K562 (cell line): ENCODE results near the gene CTNNBL1. TPM values are rescaled to one million over a fixed set of nuclear protein-coding genes. Genes with fewer than 3 reads are reported as not detected.

Experiments
- ATAC-seq: fragments of 200-7000 bp; cut with Tn5 transposase; 3 replicates; pipeline ENCODE4 v1.9.1; 2020; ENCODE audit warnings: moderate library complexity
- BruUV-seq: library from RNA; stranded (reverse); fragments of 400-500 nt; replicated peaks from 2 replicates; lab custom pipeline; 2021; lab: Mats Ljungman, UMichigan
- CTCF ChIA-PET: fragments of 300-600 bp; formaldehyde crosslinking; extraction: SDS; loops from one replicate; lab custom pipeline; 2021; ENCODE audit warnings: low intra/inter-chr PET ratio; lab: Yijun Ruan, JAX
- POLR2A ChIA-PET: fragments of 300-600, 350-650 bp; sonication (Branson Sonifier 250); formaldehyde crosslinking; extraction: SDS; loops from one replicate; lab custom pipeline; 2021; ENCODE audit warnings: antibody characterized with exemption, inconsistent platforms; lab: Yijun Ruan, JAX
- DNase-seq, 4 experiments: peaks; one replicate each; pipeline versions ENCODE4 v3.0.0 to v3.0.0-alpha.2; 2011 to 2018; ENCODE audit warnings: low spot score in 3 of 4, mixed read lengths in 3 of 4; ENCODE audit errors: extremely low read depth in 1 of 4
- FAIRE-seq: peaks from 2 replicates; lab custom pipeline; 2011; peaks lifted over from hg19 to GRCh38; lab: Jason Lieb, UNC
- H2AFZ ChIP-seq: 2 replicates; pipeline ENCODE4 v1.6.0; 2011; ENCODE audit warnings: low read depth, low read length, control low read depth, inconsistent platforms
- H3K27ac ChIP-seq: fragments of 200-600 bp; 3 replicates; pipeline ENCODE4 v1.8.0; 2011; ENCODE audit warnings: low read depth, mild to moderate bottlenecking, control low read depth, inconsistent platforms, low read length, moderate library complexity, mixed read lengths; ENCODE audit errors: extremely low read depth
- H3K27me3 ChIP-seq, 2 experiments: fragments of 300-600 bp in 1 of 2; 2 replicates in 1 of 2; 3 replicates in 1 of 2; pipeline versions ENCODE4 v1.6.0 to v1.8.0; 2011; ENCODE audit warnings: inconsistent platforms in 2 of 2, low read length in 2 of 2, mild to moderate bottlenecking in 1 of 2, mixed read lengths in 1 of 2, moderate library complexity in 1 of 2; ENCODE audit not compliant: control insufficient read depth in 2 of 2, insufficient read depth in 2 of 2
- H3K36me3 ChIP-seq: fragments of 300-600 bp; 3 replicates; pipeline ENCODE4 v1.8.0; 2011; ENCODE audit warnings: mild to moderate bottlenecking, low read length, inconsistent platforms; ENCODE audit not compliant: control insufficient read depth, insufficient read depth
- H3K4me1 ChIP-seq, 2 experiments: fragments of 200-600 bp in 1 of 2; replicated peaks in 1 of 2; 2 replicates in 1 of 2; 3 replicates in 1 of 2; pipeline versions ENCODE4 v1.5.1 to v1.8.0; 2011; ENCODE audit warnings: inconsistent platforms in 2 of 2, low read length in 2 of 2, mild to moderate bottlenecking in 1 of 2, mixed read lengths in 1 of 2, moderate library complexity in 1 of 2; ENCODE audit not compliant: control insufficient read depth in 2 of 2, insufficient read depth in 2 of 2
- H3K4me2 ChIP-seq: 2 replicates; pipeline ENCODE4 v1.6.1; 2011; ENCODE audit warnings: low read length, control low read depth, inconsistent platforms, mixed read lengths; ENCODE audit not compliant: insufficient read depth
- H3K4me3 ChIP-seq: fragments of 200-600 bp; sonication (generic), shearing (Covaris generic); 2 replicates; pipeline ENCODE4 v1.5.1; 2016; ENCODE audit warnings: control low read depth, inconsistent platforms
- H3K79me2 ChIP-seq: fragments of 200-600 bp; 3 replicates; pipeline ENCODE4 v1.8.0; 2011; ENCODE audit warnings: low read length, inconsistent platforms; ENCODE audit not compliant: control insufficient read depth, insufficient read depth
- H3K9ac ChIP-seq, 2 experiments: 2 replicates each; pipeline versions ENCODE4 v1.6.0 to v1.6.1; 2011; ENCODE audit warnings: low read depth in 2 of 2, low read length in 2 of 2, control low read depth in 1 of 2, inconsistent platforms in 1 of 2, mild to moderate bottlenecking in 1 of 2, mixed read lengths in 1 of 2; ENCODE audit not compliant: insufficient read depth in 1 of 2
- H3K9me1 ChIP-seq: one replicate; pipeline ENCODE4 v1.6.0; 2011; ENCODE audit warnings: inconsistent platforms, mild to moderate bottlenecking, low read length, moderate library complexity; ENCODE audit not compliant: control insufficient read depth, insufficient read depth
- H3K9me3 ChIP-seq: replicated peaks from 2 replicates; pipeline ENCODE4 v1.5.1; 2011; ENCODE audit warnings: low read depth, low read length, inconsistent platforms; ENCODE audit not compliant: control insufficient read depth, insufficient read depth
- H4K20me1 ChIP-seq: replicated peaks from 2 replicates; pipeline ENCODE4 v1.6.1; 2011; ENCODE audit warnings: low read length, inconsistent platforms, mixed read lengths; ENCODE audit not compliant: control insufficient read depth, insufficient read depth
- CBX3 ChIP-seq, 2 experiments: IDR thresholded peaks; 1 replicate in 1 of 2; 2 replicates in 1 of 2; pipeline ENCODE4 v1.6.1; 2012; ENCODE audit warnings: inconsistent platforms in 2 of 2, low read length in 2 of 2, borderline replicate concordance in 1 of 2, control low read depth in 1 of 2
- GATAD2A ChIP-seq: fragments of 450-650 bp; IDR thresholded peaks from 2 replicates; pipeline ENCODE4 v1.6.1; 2017
- HMG20A ChIP-seq: fragments of 450-650 bp; formaldehyde crosslinking; conservative IDR thresholded peaks from 2 replicates; pipeline ENCODE4 v1.4.0; 2020; ENCODE audit warnings: mild to moderate bottlenecking, mixed read lengths
- KLF6 ChIP-seq: fragments of 250-450 bp; sonication (Bioruptor Pico); IDR thresholded peaks from 2 replicates; pipeline ENCODE4 v1.4.0; 2020; ENCODE audit warnings: mild to moderate bottlenecking, moderate library complexity, borderline replicate concordance
- LARP7 ChIP-seq: fragments of 450-650 bp; IDR thresholded peaks from 2 replicates; pipeline ENCODE4 v1.6.1; 2016
- U2AF1 ChIP-seq: fragments of 200-400 bp; formaldehyde crosslinking; optimal IDR thresholded peaks from 2 replicates; pipeline ENCODE3; 2017; ENCODE audit warnings: mild to moderate bottlenecking, low read depth, low read length, moderate library complexity
- WGBS: fragments of 100-300 bp; shearing (Covaris generic); methylation state at CpG from one replicate; pipeline ENCODE4 v1.1.6; 2016; ENCODE audit warnings: low coverage, mixed read lengths; ENCODE audit not compliant: insufficient coverage; ENCODE audit errors: missing lambda C conversion rate; 5-methylcytosine and 5-hydroxymethylcytosine counted together
- in situ Hi-C: fragments of 300-500 bp; cut with MboI; formaldehyde crosslinking; loops from 4 replicates; pipeline ENCODE4 v1.15.0; 2018; ENCODE audit warnings: inconsistent platforms, mixed read lengths
- intact Hi-C: fragments of 100-400 bp; cut with micrococcal nuclease; formaldehyde crosslinking; loops from 2 replicates; pipeline ENCODE4 v1.14.2; 2022
- polyA plus RNA-seq, 8 experiments: library from polyadenylated mRNA; depleted of rRNA in 4 of 8; stranded (reverse) in 5 of 8; unstranded in 3 of 8; fragments of >200 nt; fragmentation: Nextera tagmentation in 2 of 8; fragmentation: Illumina TruSeq in 1 of 8; extraction: Ambion mirVana in 2 of 8; extraction: Trizol in 1 of 8; gene quantifications; 2 replicates each; pipeline versions ENCODE4 v1.2.1 to v1.2.3, GENCODE V29; 2011 to 2014; ENCODE audit warnings: inconsistent platforms in 1 of 8, missing spikeins in 1 of 8
- total RNA-seq, 7 experiments: library from RNA; depleted of rRNA in 6 of 7; stranded (reverse); fragments of >200 nt in 6 of 7; fragmentation: Illumina TruSeq in 2 of 7; extraction: Trizol in 2 of 7; gene quantifications; 2 replicates each; pipeline versions ENCODE4 v1.2.1 to v1.2.3, GENCODE V29; 2011 to 2021; ENCODE audit warnings: low replicate concordance in 1 of 7
- TF ChIP-seq, protein P1 (sequence below): sonication (generic); formaldehyde crosslinking; IDR thresholded peaks from 2 replicates; pipeline ENCODE4 v1.8.0; 2023; ENCODE audit warnings: mild to moderate bottlenecking, missing genetic modification reagents
- TF ChIP-seq, protein P2 (sequence below): fragments of 250-450 bp; sonication (Bioruptor Pico); IDR thresholded peaks from 2 replicates; pipeline ENCODE4 v1.9.0; 2021; ENCODE audit warnings: mild to moderate bottlenecking, inconsistent platforms

Gene CTNNBL1
- total and polyA plus RNA-seq, 9 of the 15 experiments (the other 6 are each of a cell fraction or from before 2014, with no cell fraction given): 32.4 to 85.6 (median 43.6) TPM

DNA sequence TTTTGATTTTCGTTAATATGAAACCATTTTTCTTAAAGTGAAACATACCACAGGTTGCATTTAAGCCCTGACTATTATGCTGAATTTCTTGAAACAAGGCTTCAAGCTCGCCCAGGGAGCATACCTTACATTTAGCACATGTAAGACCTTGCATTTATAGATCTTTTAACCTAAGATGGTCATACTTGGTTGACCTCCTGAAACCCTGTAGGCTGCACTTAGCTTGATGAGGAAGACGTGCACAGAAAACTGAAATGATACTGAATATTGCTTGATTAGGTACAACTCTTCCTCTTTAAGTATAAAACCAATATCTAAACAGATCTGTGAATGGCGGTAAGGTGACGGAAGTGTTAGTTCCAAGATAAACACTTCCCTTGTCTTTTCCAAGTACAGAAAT is 82.2 kb downstream of the CTNNBL1 start (continued):
- TF ChIP-seq, protein P1, sequence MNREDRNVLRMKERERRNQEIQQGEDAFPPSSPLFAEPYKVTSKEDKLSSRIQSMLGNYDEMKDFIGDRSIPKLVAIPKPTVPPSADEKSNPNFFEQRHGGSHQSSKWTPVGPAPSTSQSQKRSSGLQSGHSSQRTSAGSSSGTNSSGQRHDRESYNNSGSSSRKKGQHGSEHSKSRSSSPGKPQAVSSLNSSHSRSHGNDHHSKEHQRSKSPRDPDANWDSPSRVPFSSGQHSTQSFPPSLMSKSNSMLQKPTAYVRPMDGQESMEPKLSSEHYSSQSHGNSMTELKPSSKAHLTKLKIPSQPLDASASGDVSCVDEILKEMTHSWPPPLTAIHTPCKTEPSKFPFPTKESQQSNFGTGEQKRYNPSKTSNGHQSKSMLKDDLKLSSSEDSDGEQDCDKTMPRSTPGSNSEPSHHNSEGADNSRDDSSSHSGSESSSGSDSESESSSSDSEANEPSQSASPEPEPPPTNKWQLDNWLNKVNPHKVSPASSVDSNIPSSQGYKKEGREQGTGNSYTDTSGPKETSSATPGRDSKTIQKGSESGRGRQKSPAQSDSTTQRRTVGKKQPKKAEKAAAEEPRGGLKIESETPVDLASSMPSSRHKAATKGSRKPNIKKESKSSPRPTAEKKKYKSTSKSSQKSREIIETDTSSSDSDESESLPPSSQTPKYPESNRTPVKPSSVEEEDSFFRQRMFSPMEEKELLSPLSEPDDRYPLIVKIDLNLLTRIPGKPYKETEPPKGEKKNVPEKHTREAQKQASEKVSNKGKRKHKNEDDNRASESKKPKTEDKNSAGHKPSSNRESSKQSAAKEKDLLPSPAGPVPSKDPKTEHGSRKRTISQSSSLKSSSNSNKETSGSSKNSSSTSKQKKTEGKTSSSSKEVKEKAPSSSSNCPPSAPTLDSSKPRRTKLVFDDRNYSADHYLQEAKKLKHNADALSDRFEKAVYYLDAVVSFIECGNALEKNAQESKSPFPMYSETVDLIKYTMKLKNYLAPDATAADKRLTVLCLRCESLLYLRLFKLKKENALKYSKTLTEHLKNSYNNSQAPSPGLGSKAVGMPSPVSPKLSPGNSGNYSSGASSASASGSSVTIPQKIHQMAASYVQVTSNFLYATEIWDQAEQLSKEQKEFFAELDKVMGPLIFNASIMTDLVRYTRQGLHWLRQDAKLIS (CRISPR knock-in tag): no peak
- TF ChIP-seq, all 486 proteins: peak for 0

DNA sequence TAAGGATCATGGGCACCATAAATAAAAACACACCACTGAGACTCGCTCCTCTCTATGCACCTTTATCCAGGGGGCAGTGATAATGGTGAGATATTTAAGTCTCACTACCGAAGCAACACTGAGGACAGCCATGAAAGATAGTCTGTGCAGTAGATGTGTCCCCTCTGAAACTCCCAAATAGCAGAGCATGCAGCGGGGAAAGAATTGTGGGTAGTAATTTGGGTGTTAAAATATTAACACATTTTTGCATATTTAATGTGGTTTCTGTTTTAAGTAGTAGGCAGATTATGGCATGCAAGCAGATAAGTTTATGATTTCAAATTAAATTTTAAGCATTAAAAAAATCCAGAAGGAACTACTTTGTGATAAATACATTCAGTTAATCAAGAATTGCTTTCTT is 82.7 kb downstream of the CTNNBL1 start:
- Histone ChIP-seq H3K36me3 (no peaks in the 10 kb centered on the region), H3K79me2 (no peaks in the 10 kb centered on the region), H3K4me1 (no peaks in the 10 kb centered on the region), H4K20me1 (no peaks in the 10 kb centered on the region), H3K9me1 (no peaks in the 10 kb centered on the region), H3K9me3 (no peaks in the 10 kb centered on the region; the same call in 1 of the 2 replicates), H3K9ac (no peak overlapping the region), H2AFZ (no peak overlapping the region), H3K27ac (no peak overlapping the region), H3K27me3 (no peaks in the 10 kb centered on the region), H3K4me3 (no peak overlapping the region), H3K4me2 (no peak overlapping the region)
- WGBS: 83% methylated on average over 3 of the region's 3 CpGs
- intact Hi-C loops: no loop called here
- no peak for DNase-seq
- ATAC-seq: no peak
- no peak for FAIRE-seq
- CTCF ChIA-PET: no interaction called here
- POLR2A ChIA-PET: no interaction called here
- in situ Hi-C loops: no loop called here
- BruUV-seq: no TSS peak
- TF ChIP-seq HMG20A (CRISPR knock-in tag) (no peak), LARP7 (no peak), GATAD2A (no peak), U2AF1 (no peak), CBX3 (IDR thresholded peaks at IDR 0.05; ENCODE audit: borderline replicate concordance in 1 of 2, low read length in 2 of 2) (no peak), KLF6 (CRISPR knock-in tag) (no peak)
- TF ChIP-seq, protein P2, sequence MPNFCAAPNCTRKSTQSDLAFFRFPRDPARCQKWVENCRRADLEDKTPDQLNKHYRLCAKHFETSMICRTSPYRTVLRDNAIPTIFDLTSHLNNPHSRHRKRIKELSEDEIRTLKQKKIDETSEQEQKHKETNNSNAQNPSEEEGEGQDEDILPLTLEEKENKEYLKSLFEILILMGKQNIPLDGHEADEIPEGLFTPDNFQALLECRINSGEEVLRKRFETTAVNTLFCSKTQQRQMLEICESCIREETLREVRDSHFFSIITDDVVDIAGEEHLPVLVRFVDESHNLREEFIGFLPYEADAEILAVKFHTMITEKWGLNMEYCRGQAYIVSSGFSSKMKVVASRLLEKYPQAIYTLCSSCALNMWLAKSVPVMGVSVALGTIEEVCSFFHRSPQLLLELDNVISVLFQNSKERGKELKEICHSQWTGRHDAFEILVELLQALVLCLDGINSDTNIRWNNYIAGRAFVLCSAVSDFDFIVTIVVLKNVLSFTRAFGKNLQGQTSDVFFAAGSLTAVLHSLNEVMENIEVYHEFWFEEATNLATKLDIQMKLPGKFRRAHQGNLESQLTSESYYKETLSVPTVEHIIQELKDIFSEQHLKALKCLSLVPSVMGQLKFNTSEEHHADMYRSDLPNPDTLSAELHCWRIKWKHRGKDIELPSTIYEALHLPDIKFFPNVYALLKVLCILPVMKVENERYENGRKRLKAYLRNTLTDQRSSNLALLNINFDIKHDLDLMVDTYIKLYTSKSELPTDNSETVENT (CRISPR knock-in tag): no peak
